ENCODE measurements around the gene CERS6. TPM values are rescaled to one million over a fixed set of nuclear protein-coding genes. Genes with fewer than 3 reads are reported as not detected.

CERS6 gene
- total and polyA plus RNA-seq, 2 of the 8 experiments (the other 6 are each of a cell fraction or from before 2014, with no cell fraction given): 6.8 to 28.2 TPM

GRCh38 chr2:168819050-168819715 lies 363.1 kb downstream of the CERS6 start:
- ChIA-PET POLR2A (ENCODE audit: partially characterized antibody) (no interaction called here), CTCF (ENCODE audit: partially characterized antibody) (interaction anchor here (0.6 kb wide), 1 partner anchor 68 kb away, joined by 3 read pairs; no protein-coding TSS in a partner anchor)
- Histone ChIP-seq H3K27me3 (replicated peaks in 1 of 4; ENCODE audit: control insufficient read depth in 3 of 4, extremely low read depth in 1 of 4, insufficient read depth in 3 of 4, low read length in 3 of 4) (peaks cover 0 to 1% (median 0%) of the 10 kb centered on the region in 4 experiments; a peak in 1 of 7 replicates), H3K9ac (replicated peaks in 1 of 4; ENCODE audit: extremely low read depth in 1 of 4, low read depth in 3 of 4, low read length in 3 of 4) (no peak overlapping the region), H3K14ac (ENCODE audit: insufficient read length) (no peak overlapping the region), H3K23me2 (ENCODE audit: low read depth, low read length) (no peaks in the 10 kb centered on the region), H3K4me2 (ENCODE audit: insufficient read depth in 1 of 2, low read depth in 2 of 2, low read length in 2 of 2) (no peak overlapping the region), H3K79me2 (ENCODE audit: control insufficient read depth in 1 of 2, insufficient read depth in 2 of 2, low read length in 2 of 2) (no peaks in the 10 kb centered on the region), H3K4me1 (replicated peaks in 1 of 4; ENCODE audit: control insufficient read depth in 3 of 4, insufficient read depth in 4 of 4, low read length in 3 of 4) (peaks cover 0 to 3% (median 0%) of the 10 kb centered on the region in 4 experiments; a peak in 1 of 7 replicates), H3K4me3 (ENCODE audit: extremely low read depth in 1 of 4, insufficient read depth in 2 of 4, low read depth in 3 of 4, low read length in 4 of 4) (no peak overlapping the region), H2BK15ac (ENCODE audit: low read length) (no peak overlapping the region), H2AFZ (ENCODE audit: low read length) (no peak overlapping the region), H4K5ac (ENCODE audit: insufficient read length, low read depth, low read length) (no peak overlapping the region), H4K8ac (ENCODE audit: extremely low read depth, insufficient read depth, low read length) (no peak overlapping the region), H3K79me1 (ENCODE audit: low read depth, low read length) (no peaks in the 10 kb centered on the region), H3K23ac (ENCODE audit: insufficient read length) (no peak overlapping the region), H3K27ac (ENCODE audit: low read depth, low read length) (no peak overlapping the region), H4K20me1 (replicated peaks in 1 of 2; ENCODE audit: control insufficient read depth in 1 of 2, insufficient read depth in 2 of 2, low read length in 2 of 2) (no peaks in the 10 kb centered on the region), H2BK20ac (ENCODE audit: low read length) (no peak overlapping the region), H2BK12ac (ENCODE audit: low read depth, low read length) (no peak overlapping the region), H3K4ac (replicated peaks; ENCODE audit: insufficient read length, low read depth, low read length) (no peak overlapping the region), H2BK120ac (replicated peaks; ENCODE audit: low read depth, low read length) (no peak overlapping the region), H3K36me3 (ENCODE audit: control insufficient read depth in 2 of 4, insufficient read depth in 4 of 4, low read length in 3 of 4) (no peaks in the 10 kb centered on the region), H3K9me3 (ENCODE audit: insufficient read depth in 2 of 2, low read depth in 1 of 2, low read length in 1 of 2) (no peaks in the 10 kb centered on the region), H3K56ac (replicated peaks; ENCODE audit: insufficient read length, low read depth, low read length) (no peak overlapping the region), H3K18ac (ENCODE audit: extremely low read depth, low read length) (no peak overlapping the region), H4K91ac (replicated peaks; ENCODE audit: insufficient read length, low read length) (no peak overlapping the region), H2AK5ac (ENCODE audit: low read depth, low read length) (no peak overlapping the region), H2BK5ac (ENCODE audit: low read depth, low read length) (no peak overlapping the region)
- TF ChIP-seq KDM5A (IDR thresholded peaks at IDR 0.05; ENCODE audit: low read length): no peak
- TF ChIP-seq CREB1 (IDR thresholded peaks at IDR 0.05): no peak
- TF ChIP-seq EP300 (IDR thresholded peaks at IDR 0.05; ENCODE audit: borderline replicate concordance in 1 of 2, low read depth in 2 of 2, low read length in 2 of 2): no peak
- TF ChIP-seq E2F6 (IDR thresholded peaks at IDR 0.05): no peak
- TF ChIP-seq KDM1A (IDR thresholded peaks at IDR 0.05; ENCODE audit: borderline replicate concordance, low read length): no peak
- no peak for TF ChIP-seq CHD1 (IDR thresholded peaks at IDR 0.05; ENCODE audit: low read depth, low read length)
- TF ChIP-seq NANOG (IDR thresholded peaks at IDR 0.05; ENCODE audit: insufficient read depth, low read depth, low read length, poor library complexity, severe bottlenecking): no peak
- no peak for TF ChIP-seq SIN3A (conservative IDR thresholded peaks at IDR 0.05 in 1 of 2, IDR thresholded peaks at IDR 0.05 in 1 of 2; ENCODE audit: low read depth in 1 of 2, low read length in 2 of 2)
- TF ChIP-seq NRF1 (IDR thresholded peaks at IDR 0.05; ENCODE audit: low read depth, low read length): no peak
- FAIRE-seq: no peak
- WGBS, 2 experiments (ENCODE audit: extremely low coverage in 1 of 2, insufficient coverage in 1 of 2, insufficient read length in 1 of 2, insufficient replicate concordance in 2 of 2, low coverage in 1 of 2, low lambda C conversion rate in 2 of 2, missing lambda C conversion rate in 1 of 2): 83% methylated on average over 10 of the region's 10 CpGs; no CpG with 5 or more reads in 1 of the 2 experiments
- DNase-seq (ENCODE audit: low read depth in 1 of 2, low spot score in 2 of 2): no peak
